HFF-Myc (cell line): Measurements from ENCODE around the gene ASPDH.

Experiments used
- DNase-seq: peaks from one replicate; pipeline ENCODE4 v3.0.0-alpha.2; 2011; ENCODE audit warnings: low read depth; ENCODE audit errors: extremely low read depth
- H3K4me3 ChIP-seq: replicated peaks from 2 replicates; pipeline ENCODE4 v1.5.1; 2011; ENCODE audit warnings: low read depth, mild to moderate bottlenecking, control low read depth, low read length
- TF ChIP-seq, protein P1 (sequence below): IDR thresholded peaks from 2 replicates; pipeline ENCODE4 v1.5.1; 2012; ENCODE audit warnings: mild to moderate bottlenecking, low read depth, low read length, control low read depth; ENCODE audit errors: missing control alignments

The ASPDH gene

GRCh38 chr19:50466706-50467039 lies 47.0 kb downstream of the ASPDH start:
- no peak for DNase-seq
- no peak overlapping the region for H3K4me3 ChIP-seq
- TF ChIP-seq, protein P1, sequence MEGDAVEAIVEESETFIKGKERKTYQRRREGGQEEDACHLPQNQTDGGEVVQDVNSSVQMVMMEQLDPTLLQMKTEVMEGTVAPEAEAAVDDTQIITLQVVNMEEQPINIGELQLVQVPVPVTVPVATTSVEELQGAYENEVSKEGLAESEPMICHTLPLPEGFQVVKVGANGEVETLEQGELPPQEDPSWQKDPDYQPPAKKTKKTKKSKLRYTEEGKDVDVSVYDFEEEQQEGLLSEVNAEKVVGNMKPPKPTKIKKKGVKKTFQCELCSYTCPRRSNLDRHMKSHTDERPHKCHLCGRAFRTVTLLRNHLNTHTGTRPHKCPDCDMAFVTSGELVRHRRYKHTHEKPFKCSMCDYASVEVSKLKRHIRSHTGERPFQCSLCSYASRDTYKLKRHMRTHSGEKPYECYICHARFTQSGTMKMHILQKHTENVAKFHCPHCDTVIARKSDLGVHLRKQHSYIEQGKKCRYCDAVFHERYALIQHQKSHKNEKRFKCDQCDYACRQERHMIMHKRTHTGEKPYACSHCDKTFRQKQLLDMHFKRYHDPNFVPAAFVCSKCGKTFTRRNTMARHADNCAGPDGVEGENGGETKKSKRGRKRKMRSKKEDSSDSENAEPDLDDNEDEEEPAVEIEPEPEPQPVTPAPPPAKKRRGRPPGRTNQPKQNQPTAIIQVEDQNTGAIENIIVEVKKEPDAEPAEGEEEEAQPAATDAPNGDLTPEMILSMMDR = no peak

GRCh38 chr19:50465986-50466705 lies 47.6 kb downstream of the ASPDH start:
- no peak overlapping the region for H3K4me3 ChIP-seq
- TF ChIP-seq, protein P1 = peak; percentile 48
- no peak for DNase-seq

GRCh38 chr19:50465000-50465399 lies 48.7 kb downstream of the ASPDH start:
- TF ChIP-seq, protein P1 = no peak
- DNase-seq = no peak
- H3K4me3 ChIP-seq = no peak overlapping the region

DNA sequence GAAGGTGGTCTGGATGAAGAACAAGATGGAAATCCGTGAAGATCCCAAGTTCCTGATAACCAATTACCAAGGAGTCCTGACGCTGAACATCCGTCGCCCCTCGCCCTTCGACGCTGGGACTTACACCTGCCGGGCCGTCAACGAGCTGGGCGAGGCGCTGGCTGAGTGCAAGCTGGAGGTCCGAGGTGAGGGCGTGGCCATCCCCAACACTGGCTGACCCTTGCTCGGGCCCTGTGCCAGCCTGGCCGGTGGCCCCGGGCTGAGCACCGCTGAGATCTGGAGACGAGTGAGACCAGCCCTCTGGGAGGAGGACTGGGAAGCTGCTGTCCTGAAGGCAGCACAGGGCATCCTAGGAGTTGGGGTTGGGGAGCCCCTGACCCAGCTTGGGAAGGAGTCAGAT lies 49.4 kb downstream of the ASPDH start:
- DNase-seq = no peak
- H3K4me3 ChIP-seq = no peak overlapping the region
- TF ChIP-seq, protein P1 = no peak

- TF ChIP-seq, protein P1 = no peak
- no peak for DNase-seq
- H3K4me3 ChIP-seq = no peak overlapping the region
These were observed 50.7 kb downstream of the ASPDH start for GRCh38 chr19:50462970-50463369.
